Small intestine (tissue), 7 donors: ENCODE data around the gene ICA1L. TPM values are rescaled to one million over a fixed set of nuclear protein-coding genes. Genes with fewer than 3 reads are reported as not detected.

ENCODE experiments used
- DNase-seq, 2 donors: peaks; one replicate each; pipeline versions ENCODE4 v3.0.0 to v3.0.0-alpha.2; 2013
- FAIRE-seq: peaks from 2 replicates; lab custom pipeline; 2012; peaks lifted over from hg19 to GRCh38; lab: Jason Lieb, UNC
- H3K27ac ChIP-seq, 3 donors: one replicate each; pipeline ENCODE4 v1.5.1; 2013; ENCODE audit warnings: low read length in 2 of 3, mild to moderate bottlenecking in 2 of 3, control low read depth in 1 of 3, inconsistent platforms in 1 of 3, low read depth in 1 of 3, moderate library complexity in 1 of 3
- H3K27me3 ChIP-seq, 3 donors: one replicate each; pipeline ENCODE4 v1.6.1; 2013; ENCODE audit warnings: low read length in 3 of 3, inconsistent platforms in 1 of 3; ENCODE audit not compliant: control insufficient read depth in 3 of 3, insufficient read depth in 3 of 3
- H3K36me3 ChIP-seq, 3 donors: one replicate each; pipeline ENCODE4 v1.6.1; 2013; ENCODE audit warnings: low read length in 3 of 3, inconsistent platforms in 1 of 3, low read depth in 1 of 3, mild to moderate bottlenecking in 1 of 3, moderate library complexity in 1 of 3; ENCODE audit not compliant: control insufficient read depth in 3 of 3, insufficient read depth in 2 of 3
- H3K4me1 ChIP-seq, 3 donors: one replicate each; pipeline ENCODE4 v1.6.1; 2013; ENCODE audit warnings: low read length in 2 of 3, inconsistent platforms in 1 of 3, low read depth in 1 of 3, mild to moderate bottlenecking in 1 of 3, moderate library complexity in 1 of 3; ENCODE audit not compliant: control insufficient read depth in 3 of 3, insufficient read depth in 2 of 3
- H3K4me3 ChIP-seq, 3 donors: one replicate each; pipeline ENCODE4 v1.5.1; 2013; ENCODE audit warnings: low read length in 3 of 3, control low read depth in 1 of 3, inconsistent platforms in 1 of 3, low read depth in 1 of 3, mild to moderate bottlenecking in 1 of 3, moderate library complexity in 1 of 3
- H3K9me3 ChIP-seq, 2 donors: one replicate each; pipeline ENCODE4 v1.6.1; 2013; ENCODE audit warnings: low read depth in 1 of 2, low read length in 1 of 2; ENCODE audit not compliant: control insufficient read depth in 2 of 2, insufficient read depth in 1 of 2
- WGBS, 3 donors: extraction: QIAGEN DNeasy Blood & Tissue Kit; methylation state at CpG; one replicate each; pipeline ENCODE4 v1.1.7; 2013; 5-methylcytosine and 5-hydroxymethylcytosine counted together
- polyA plus RNA-seq, 4 donors: library from polyadenylated mRNA; stranded (reverse) in 3 of 4; unstranded in 1 of 4; fragments of 200-250 nt in 3 of 4; fragments of 120-200 nt in 1 of 4; gene quantifications; one replicate each; pipeline versions ENCODE4 v1.2.1 to v1.2.3, GENCODE V29; 2013
- donor health status: healthy with polysubstance abuse.
- donor health status: control.
- donor health status: control.
- donor health status: Bipolar disorder and iron deficiency.
- donor health status: healthy.

The ICA1L gene
- polyA plus RNA-seq, 4 donors, result under 0.01 to 5.2 (median 0.67) TPM

GRCh38 chr2:202831242-202832220 lies 40.0 kb downstream of the ICA1L start:
- Histone ChIP-seq H3K9me3 (no peaks in the 10 kb centered on the region), H3K27ac (no peak overlapping the region), H3K4me3 (no peak overlapping the region), H3K4me1 (no peaks in the 10 kb centered on the region), H3K36me3 (no peaks in the 10 kb centered on the region), H3K27me3 (no peaks in the 10 kb centered on the region)
- 23 to 32% (median 24%) methylated on average over 6 of the region's 6 CpGs for WGBS, 3 donors
- FAIRE-seq (no peak), DNase-seq (peak; percentile 39 to 49)

GRCh38 chr2:202824901-202825300 lies 46.7 kb downstream of the ICA1L start:
- no peaks in the 10 kb centered on the region for H3K9me3 ChIP-seq
- H3K36me3 ChIP-seq, result no peaks in the 10 kb centered on the region
- DNase-seq (no peak), FAIRE-seq (no peak)
- no peaks in the 10 kb centered on the region for H3K4me1 ChIP-seq
- H3K4me3 ChIP-seq, result no peak overlapping the region
- H3K27ac ChIP-seq, result no peak overlapping the region
- 90 to 100% (median 100%) methylated on average over 1 of the region's 1 CpG for WGBS, 3 donors
- H3K27me3 ChIP-seq, result no peaks in the 10 kb centered on the region

GRCh38 chr2:202822411-202822810 lies 49.2 kb downstream of the ICA1L start:
- Histone ChIP-seq H3K36me3 (no peaks in the 10 kb centered on the region), H3K27ac (no peak overlapping the region), H3K4me1 (no peaks in the 10 kb centered on the region), H3K9me3 (no peaks in the 10 kb centered on the region), H3K27me3 (no peaks in the 10 kb centered on the region), H3K4me3 (no peak overlapping the region)
- DNase-seq, result no peak
- 90 to 96% (median 91%) methylated on average over 2 of the region's 2 CpGs for WGBS, 3 donors
- no peak for FAIRE-seq

- no peak overlapping the region for H3K27ac ChIP-seq
- DNase-seq (no peak), FAIRE-seq (no peak)
- H3K27me3 ChIP-seq, result no peaks in the 10 kb centered on the region
- no peaks in the 10 kb centered on the region for H3K4me1 ChIP-seq
- no peaks in the 10 kb centered on the region for H3K9me3 ChIP-seq
- 88 to 94% (median 89%) methylated on average over 7 of the region's 7 CpGs for WGBS, 3 donors
- no peak overlapping the region for H3K4me3 ChIP-seq
- no peaks in the 10 kb centered on the region for H3K36me3 ChIP-seq
These were observed 50.1 kb downstream of the ICA1L start for GRCh38 chr2:202821206-202822160.

- Histone ChIP-seq H3K9me3 (no peaks in the 10 kb centered on the region), H3K27ac (no peak overlapping the region), H3K4me1 (no peaks in the 10 kb centered on the region), H3K27me3 (no peaks in the 10 kb centered on the region), H3K4me3 (no peak overlapping the region), H3K36me3 (no peaks in the 10 kb centered on the region)
- DNase-seq (no peak), FAIRE-seq (no peak)
- 42 to 69% (median 69%) methylated on average over 3 of the region's 3 CpGs for WGBS, 3 donors
These were observed 53.2 kb downstream of the ICA1L start for GRCh38 chr2:202818321-202818720.

GRCh38 chr2:202817771-202818170 lies 53.8 kb downstream of the ICA1L start:
- H3K27ac ChIP-seq, result no peak overlapping the region
- FAIRE-seq (no peak), DNase-seq (no peak)
- H3K27me3 ChIP-seq, result no peaks in the 10 kb centered on the region
- H3K36me3 ChIP-seq, result no peaks in the 10 kb centered on the region
- 82 to 93% (median 85%) methylated on average over 1 of the region's 1 CpG for WGBS, 3 donors
- no peak overlapping the region for H3K4me3 ChIP-seq
- no peaks in the 10 kb centered on the region for H3K4me1 ChIP-seq
- H3K9me3 ChIP-seq, result no peaks in the 10 kb centered on the region

GRCh38 chr2:202815548-202816360 lies 55.8 kb downstream of the ICA1L start:
- Histone ChIP-seq H3K36me3 (no peaks in the 10 kb centered on the region), H3K9me3 (peaks cover 0 to 5% of the 10 kb centered on the region in 2 donors), H3K4me1 (no peaks in the 10 kb centered on the region), H3K27me3 (no peaks in the 10 kb centered on the region), H3K4me3 (no peak overlapping the region), H3K27ac (no peak overlapping the region)
- 62 to 86% (median 78%) methylated on average over 4 of the region's 4 CpGs for WGBS, 3 donors
- no peak for DNase-seq
- FAIRE-seq, result no peak
